Forelimb muscle (tissue), 1 donor: ENCODE data around the gene GALNT15. TPM values are rescaled to one million over a fixed set of nuclear protein-coding genes. Genes with fewer than 3 reads are reported as not detected.

ENCODE experiments used
- DNase-seq: peaks from one replicate; pipeline ENCODE4 v3.0.0-alpha.2; 2013; ENCODE audit warnings: low read depth
- polyA plus RNA-seq: library from polyadenylated mRNA; unstranded; fragments of 120-200 nt; gene quantifications from one replicate; pipeline ENCODE4 v1.2.1, GENCODE V29; 2013; ENCODE audit not compliant: insufficient read length

GALNT15 gene
- polyA plus RNA-seq, 1 donor: 1.1 TPM

DNA sequence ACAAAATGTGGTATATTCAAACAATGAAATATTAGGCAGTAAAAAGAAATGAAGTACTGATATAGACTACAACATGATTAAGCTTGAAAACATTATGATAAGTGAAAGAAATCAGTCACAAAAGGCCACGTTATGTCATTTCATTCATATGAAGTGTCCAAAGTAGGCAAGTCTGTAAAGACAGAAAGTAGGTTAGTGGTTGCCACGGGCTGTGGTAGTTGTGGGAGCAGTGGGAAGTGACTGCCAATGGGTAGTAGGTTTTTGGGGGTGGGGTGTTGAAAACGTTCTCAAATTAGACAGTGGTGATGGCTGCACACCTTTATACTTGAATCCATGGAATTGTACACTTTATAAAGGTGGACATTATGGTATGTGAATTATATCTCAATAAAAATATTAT lies 12.1 kb downstream of the GALNT15 start:
- no peak for DNase-seq

DNA sequence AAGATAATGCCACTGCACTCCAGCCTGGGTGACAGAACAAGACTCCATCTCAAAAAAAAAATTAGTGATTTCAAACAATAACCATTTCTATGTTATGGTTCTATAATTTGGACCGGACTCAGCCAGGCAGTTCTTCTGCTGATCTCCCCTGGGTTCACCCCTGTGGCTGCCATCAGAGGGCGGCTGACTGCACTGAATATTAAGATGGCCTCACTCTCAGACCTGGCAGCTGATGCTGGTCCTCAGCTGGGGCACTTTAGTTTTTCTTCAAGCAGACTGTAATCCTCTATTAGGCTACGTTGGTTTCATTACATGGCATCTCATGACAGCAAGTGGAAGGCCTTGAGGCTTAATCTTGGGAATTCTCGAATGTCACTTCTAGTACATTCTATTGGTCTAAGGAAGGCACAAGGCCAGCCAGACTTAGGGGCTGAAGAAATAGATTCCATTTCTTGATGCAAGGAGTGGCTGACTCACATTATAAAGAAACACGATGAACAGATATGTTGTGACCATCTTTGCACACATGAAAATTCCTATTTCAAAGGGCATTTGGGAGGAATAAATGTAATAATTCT lies 12.8 kb downstream of the GALNT15 start:
- no peak for DNase-seq

DNA sequence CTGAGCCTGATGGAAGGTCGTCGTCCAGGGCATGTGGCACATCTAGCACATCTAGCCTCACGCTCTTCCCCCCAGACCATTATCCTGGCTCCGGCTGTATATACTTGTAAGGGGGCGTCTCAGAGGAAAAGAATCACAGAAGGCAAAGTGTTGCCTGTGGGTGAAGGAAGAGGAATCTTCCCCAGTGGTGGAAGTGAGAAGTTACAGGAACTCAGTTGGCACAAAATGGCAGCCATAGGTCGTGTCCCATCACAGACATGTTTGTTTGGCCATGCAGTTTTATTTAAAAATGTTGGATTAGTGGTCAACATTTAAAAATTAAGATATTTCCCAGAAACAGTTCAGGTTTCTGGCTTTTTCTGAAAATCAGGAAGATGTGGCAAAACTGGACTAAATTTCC lies 13.6 kb downstream of the GALNT15 start:
- DNase-seq: no peak

DNA sequence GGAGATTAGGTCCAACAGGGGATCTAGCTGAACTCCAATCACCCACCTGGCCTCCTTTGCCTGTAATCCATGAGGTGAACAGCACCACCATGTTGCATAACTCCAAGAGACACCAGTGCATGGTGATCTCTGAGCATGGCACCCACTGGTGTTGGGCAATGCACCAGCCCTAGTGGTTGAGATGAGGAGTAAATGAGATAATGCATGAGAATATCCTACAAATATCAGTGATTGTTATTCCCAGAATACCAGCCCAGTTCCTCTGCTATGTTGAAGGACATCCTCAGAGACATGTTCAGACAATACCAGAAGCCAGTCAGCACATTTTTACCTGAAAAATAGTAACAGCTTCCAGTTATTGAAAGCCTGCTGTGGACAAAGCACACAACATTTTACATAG lies 14.7 kb downstream of the GALNT15 start:
- no peak for DNase-seq

DNA sequence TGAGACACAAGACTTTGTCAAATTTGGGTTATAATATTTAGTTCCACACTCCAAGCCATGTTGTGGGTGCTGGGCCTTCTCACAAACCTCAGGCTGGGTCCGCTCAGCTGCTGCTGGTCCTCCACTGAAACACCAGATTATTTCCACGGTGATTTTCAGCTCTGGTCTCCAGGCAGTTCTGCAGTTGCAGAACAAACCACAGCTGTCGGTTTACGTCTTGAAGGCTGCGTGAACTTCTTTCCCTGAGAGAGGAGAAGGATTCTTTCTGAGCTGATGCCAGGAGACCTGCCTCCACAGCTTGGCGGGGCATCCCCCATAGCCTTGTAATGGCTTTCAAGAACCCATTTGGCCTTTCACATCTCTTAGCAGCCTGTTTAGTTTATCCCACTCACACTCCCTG lies 16.2 kb downstream of the GALNT15 start:
- DNase-seq: no peak

DNA sequence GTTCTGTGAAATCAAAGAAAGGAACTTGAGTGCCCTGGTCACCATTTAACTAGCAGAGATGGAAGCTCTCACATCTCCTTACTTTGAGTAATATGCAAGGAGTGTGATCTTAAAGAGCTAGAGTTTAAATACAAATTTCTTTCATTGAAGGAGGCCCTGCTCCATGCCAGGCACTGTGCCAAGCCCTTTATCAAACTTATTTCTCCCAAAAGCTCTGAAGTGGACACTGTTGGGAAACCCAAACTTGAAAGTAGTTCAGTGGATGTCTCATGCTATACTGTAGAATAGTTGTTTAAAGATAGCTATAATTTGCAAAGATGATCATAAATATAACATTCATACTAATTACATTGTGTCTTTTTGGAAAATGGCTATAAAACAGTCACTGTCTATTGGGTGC lies 17.1 kb downstream of the GALNT15 start:
- DNase-seq: no peak

DNA sequence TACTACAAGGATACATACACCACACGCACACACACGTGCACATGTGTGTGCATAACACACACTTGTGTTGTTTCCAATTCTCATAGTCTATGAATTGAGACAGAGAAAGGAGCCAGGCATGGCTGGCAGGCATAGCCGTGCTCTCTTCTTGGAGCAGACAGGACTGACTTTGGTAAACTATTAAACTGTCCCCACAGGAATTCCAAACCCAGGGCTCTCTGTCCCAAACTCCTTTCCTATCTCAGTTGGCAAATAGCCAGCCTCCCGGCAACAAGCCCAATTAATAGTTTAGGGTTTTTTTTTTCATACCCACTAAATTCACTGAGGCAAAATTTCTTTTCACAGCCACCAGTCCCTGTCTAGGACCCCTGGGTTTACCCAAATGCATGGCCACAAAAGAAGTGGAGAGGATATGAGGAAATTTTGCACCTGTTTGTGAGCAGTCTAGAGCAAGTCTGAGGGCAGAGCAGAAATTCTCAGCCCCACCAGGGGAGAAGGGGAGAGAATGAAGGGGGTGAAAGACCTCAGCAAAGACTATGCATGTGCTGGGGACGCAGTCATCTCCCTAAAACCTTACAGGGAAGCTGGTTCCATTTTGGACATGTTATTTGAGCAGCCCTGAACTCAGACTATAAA lies 17.8 kb downstream of the GALNT15 start:
- no peak for DNase-seq

DNA sequence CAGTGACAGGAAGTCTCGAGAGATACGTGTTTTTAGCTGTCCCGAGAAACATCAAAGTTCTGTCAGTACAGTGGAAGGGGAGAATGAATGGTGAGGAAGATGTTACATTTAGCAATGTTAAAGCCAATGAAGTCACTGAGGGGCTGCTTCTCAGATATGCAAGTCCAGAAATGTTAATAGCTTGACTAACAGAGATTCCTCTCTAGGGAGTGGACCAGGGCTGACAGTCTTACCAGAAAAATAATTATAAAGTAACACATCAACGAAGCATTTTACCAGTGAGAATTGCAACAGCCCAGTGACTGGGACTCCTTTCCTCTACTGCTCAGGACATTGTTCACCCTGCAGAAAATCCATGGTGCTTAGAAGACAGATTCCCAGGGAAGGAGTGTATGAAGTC lies 23.9 kb downstream of the GALNT15 start:
- no peak for DNase-seq

DNA sequence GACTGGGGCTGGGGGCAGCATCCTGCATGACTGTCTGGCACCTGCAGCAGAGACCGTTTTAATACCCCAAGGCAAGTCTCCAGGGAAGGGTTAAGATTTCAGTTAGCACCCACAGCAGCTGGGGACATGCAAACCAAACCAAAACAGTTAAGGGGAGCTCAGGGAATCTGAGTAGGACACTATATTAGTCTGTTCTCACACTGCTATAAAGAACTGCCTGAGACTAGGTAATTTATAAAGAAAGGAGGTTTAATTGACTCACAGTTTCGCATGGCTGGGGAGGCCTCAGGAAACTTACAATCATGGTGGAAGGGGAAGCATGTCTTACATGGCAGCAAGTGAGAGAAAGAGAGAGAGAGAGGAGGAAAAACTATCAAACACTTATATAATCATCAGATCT lies 25.3 kb downstream of the GALNT15 start:
- DNase-seq: no peak

DNA sequence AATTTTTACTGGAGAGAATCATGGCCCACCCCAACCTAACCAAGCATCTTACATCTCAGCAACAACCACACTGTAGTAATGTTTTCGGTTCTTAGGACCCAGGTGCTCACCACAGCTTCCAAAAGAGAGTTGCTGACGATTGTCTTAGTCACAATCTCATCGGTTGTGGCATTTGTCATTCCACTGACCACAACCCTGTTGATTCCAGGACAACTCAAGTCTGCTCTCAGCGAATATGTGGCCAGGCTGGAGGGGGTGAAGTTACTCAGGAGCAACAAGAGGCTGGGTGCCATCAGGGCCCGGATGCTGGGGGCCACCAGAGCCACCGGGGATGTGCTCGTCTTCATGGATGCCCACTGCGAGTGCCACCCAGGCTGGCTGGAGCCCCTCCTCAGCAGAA lies 25.9 kb downstream of the GALNT15 start:
- DNase-seq: no peak

DNA sequence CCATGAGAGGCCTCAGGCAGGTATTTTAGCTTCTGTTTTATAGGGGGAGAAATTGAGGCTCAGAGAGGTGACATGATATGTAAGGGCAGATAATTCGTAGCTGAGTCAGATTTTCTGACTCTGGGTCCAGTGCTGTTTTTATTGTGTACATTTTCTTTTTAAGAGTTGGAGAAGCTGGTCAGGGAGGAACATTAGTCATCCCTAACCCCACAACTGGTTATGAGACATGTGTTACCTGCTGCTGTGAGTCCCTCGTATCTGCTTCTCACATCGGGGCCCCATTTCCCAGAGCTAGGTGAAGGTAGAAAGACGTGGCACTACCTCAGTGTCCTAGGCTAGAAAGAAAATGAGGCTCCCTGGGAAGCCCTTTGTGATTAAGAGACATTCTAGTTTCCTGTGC lies 28.6 kb downstream of the GALNT15 start:
- DNase-seq: no peak

DNA sequence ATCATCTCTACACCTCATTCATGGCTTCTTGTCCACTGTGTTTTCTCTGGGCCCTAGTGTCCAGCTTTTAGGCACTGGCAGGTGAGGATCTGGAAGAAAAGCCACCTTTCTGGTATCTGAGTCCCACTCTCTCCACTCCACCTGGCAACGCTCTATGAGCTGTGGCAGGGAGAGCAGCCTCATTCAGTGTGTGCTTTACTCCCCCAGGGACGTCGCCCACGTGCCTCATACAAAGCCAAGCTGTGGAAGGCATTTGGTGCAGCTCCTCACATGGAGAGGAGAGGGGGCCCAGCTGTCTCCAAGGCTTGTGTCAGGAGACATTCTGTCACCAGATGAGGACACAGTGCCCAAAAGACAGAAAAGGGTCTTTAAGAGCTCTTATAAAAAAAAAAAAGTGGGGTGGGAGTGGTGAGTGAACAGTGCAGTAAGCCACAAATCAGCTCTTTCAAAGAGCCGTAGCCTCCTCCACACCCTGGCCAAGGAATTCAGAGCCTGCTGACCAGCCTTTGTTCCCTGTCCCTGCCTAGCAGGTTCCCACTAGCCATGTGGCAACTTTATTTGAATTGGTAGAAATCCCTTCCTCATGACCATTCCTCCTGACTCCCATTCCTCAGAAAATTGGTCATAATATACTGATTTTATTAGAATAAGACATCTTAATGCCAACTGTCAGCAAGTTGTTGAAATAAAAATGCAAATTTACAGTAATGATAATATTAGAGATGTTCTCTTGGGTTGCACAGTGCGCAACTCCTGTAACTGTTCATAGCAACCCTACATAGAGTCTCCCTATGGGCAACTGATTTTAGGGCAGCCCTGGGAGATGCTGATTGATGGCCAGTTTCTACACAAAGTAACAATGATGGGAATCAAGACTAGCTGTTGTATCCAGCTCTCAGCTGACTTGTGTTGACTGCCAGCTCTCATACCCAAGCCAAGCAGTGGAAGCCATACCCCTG lies 29.5 kb downstream of the GALNT15 start:
- DNase-seq: no peak

DNA sequence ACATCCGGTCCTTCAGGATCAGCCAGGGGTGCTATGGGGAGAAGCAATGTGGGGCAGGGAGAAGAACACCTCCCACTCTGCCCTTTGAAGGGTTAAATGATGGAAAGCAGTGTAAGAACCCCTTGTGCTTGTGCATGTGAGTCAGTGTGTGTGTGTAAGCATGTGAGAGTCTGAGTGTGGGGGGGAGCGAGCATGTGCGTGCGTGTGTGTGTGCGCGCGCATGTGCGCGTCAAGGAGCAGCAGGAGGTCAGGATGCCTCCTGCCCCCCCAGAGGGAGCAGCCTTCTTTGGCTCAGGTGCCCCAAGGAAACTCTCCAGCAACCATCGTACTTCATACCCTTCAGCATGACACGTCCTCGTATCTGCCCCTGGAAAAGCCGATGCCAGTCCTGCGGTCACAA lies 30.3 kb downstream of the GALNT15 start:
- no peak for DNase-seq

DNA sequence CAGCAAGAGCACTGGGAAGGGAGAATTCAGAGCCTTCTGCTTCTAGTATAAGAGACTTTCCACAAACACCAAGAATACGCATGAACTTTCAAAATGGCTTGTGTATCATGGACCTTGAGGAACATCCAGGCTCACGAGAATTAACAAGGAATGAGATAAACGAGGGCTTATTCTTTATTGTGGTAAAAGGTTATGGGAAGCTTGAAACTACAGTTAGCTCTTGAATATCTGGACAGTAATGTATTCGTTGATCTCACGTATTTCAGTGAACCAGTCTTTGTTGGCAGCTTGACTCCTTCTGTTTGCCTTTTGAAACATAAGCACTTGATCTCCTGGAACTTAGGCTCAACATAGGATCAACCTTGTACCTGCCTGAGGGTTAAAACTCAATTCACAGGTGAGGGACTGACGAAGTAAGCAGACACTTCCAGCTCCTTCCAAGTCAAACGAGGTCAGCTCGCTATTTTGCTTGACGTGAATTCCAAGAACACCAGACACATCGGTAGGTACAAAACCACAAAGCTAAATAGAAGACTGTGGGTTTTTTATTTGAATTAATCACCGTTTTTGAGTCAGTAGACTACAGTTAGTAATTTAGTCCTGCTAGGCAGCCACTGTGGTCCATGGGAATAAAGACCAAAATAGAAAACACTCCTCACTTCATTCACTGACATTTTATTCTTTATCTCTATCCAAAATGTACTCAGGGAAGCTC lies 30.8 kb downstream of the GALNT15 start:
- no peak for DNase-seq

DNA sequence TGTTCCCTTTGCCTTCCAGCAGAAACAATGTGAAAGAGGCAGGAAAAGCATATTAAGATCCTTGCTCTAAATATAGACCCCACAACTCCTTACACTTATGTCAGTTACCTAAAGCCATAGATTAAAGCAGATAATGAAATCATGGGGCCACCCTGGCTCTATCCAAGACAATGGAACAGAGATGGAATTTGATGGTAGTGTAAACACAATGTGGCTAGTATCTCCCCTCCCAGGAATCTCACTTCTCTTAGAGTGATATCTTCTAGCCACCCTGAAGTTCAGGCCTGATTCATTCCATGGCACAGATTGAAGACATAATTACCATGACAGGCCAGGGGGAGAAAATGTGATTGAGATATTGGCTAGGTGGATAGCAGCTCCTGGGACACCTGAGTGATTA lies 32.6 kb downstream of the GALNT15 start:
- no peak for DNase-seq

DNA sequence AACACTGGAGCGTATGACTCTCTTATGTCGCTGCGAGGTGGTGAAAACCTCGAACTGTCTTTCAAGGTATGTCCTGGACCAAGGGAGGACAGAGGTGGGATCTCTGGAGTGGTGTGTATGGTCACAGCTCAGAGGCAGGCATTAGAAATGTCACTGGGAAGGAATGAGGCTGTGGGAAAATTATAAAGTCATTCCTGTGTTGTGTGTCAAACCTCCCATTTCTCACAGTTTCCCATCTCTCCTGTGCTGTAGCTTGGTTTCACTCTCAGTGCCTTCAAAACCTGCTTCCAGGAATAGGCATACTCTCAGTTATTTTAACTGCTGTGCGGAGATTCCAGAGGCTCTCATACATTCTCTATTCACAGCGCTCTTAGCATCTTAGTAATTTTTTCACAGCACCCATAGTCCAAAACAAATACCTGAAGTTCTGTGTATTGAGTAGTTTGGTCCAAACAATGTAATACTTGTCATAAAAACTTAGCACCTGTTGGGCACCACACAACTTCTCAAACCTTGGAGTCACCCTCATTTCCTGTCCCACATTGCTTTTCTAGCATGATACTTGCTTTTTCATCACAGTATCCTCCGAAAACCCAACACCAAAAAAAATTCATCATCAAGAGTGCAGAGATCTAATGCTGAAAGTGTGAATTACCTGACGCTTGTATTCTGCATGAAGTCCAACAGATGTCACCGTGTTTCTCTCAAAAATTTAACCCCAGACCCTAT lies 36.9 kb downstream of the GALNT15 start:
- DNase-seq: no peak

DNA sequence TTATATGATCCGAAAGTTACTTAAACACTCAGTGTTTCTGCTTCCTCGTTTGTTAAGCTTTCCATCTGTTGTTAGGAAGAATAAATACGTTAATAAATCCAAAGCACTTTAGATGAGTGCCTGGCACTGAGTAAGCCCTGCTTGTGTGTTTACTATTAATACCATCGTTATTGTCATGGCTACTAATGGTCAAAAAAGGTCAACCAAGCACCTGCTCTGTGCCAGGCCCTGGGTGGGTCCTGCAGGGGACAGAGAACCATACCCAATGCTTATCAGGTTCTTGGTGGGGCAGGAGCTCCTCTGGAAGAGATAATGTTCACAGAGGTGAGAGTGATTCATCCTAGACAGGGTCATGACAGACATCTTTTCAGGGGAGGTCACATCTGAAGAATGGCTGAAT lies 39.9 kb downstream of the GALNT15 start:
- no peak for DNase-seq

DNA sequence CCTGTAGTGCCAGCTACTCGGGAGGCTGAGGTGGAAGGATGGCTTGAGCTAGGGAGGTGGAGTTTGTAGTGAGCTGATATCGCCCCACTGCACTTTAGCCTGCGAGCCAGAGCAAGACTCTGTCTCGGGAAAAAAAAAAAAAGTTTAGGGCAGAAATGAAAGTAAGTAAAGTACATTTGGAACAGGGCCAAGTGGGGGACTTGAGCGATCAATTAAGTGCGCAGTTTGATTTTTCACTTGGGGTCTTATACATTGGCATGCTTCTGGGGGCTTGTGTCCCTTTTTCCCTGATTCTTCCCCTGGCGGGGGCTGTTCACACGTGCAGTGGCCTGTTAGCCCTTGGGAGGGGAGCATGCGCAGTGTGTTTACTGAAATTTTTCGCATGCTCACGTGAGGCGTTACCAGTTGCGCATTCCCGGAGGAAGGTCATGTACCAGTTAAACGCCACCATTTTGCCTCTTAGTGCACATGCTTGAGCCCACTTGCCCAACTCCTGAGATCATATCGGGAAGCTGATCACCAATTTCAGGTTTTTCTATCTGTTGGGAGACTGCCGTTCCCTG lies 42.0 kb downstream of the GALNT15 start:
- DNase-seq: no peak

DNA sequence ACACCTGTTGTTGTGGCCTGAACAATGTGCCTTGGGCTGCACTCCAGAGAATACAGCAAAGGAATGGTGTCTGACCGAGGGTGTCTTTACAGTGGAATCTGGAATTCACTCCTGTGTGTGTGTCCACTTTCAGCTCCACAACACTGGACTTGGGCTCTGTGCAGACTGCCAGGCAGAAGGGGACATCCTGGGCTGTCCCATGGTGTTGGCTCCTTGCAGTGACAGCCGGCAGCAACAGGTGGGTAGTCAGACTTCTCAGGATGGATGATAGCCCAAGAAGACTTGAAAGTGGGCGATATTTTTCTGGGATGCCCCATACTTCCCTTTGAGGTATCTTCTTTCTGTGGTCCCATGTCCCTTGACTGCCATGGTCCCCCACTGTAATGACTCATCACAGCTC lies 45.3 kb downstream of the GALNT15 start:
- DNase-seq: no peak

DNA sequence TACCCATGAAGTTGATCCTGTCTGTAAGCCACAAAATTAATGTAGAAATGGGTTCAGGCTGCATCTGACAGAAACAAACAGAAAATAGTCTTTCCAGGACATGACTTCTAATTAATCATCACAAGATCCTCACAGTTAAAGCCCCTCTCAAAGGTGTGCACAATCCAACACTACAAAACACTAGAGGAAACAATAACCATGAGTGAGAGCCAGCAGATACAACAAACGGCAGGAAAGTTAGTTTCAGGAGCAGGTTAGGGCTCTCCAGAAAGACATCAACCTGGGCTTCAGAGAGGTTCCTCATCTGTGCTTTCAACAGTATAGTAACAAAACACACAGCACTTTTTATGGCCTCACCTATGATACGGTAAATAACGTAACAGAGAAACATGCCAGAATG lies 47.5 kb downstream of the GALNT15 start:
- no peak for DNase-seq

DNA sequence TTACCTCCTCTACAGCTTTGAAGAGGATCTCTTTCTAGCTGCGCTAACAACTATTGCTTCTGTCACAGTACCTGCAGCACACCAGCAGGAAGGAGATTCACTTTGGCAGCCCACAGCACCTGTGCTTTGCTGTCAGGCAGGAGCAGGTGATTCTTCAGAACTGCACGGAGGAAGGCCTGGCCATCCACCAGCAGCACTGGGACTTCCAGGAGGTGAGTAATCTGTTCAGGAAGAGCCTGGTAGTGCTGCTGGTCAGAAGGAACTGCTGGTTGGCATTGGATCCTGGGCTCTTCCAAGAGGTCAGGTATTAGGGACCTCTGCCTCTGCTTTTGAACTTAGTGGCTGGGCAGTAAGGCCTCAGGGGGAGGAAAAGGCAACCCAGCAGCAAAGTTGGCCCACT lies 48.1 kb downstream of the GALNT15 start:
- no peak for DNase-seq
